ENCODE measurements around the gene GJA3.

DNA sequence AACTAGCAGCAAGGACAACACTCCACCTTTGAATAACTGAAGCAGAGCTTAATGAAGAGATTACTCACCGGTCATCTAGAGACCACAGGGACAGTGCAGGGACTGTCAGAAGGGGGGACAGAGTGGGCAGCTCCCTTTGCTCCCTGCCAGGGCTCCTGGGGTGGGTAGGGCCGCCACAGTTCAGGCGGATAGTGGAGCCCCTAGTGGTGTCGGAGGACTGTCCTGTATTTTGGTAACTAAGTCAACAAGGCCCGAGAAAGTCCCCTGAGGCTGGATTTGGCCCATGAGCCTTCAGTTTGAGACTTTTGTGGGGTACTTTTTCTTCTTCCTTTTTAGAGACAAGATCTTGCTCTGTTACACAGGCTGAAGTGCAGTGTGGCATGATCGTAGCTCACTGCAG, 44.6 kb downstream of the GJA3 start:
- TF ChIP-seq CTCF (conservative IDR thresholded peaks at IDR 0.05) (no peak), EZH2 (IDR thresholded peaks at IDR 0.05; ENCODE audit: low read depth) (no peak)

Data from PC-9 (cell line).